Measurements from ENCODE around the gene MYH11. TPM values are rescaled to one million over a fixed set of nuclear protein-coding genes. Genes with fewer than 3 reads are reported as not detected.

Gene MYH11
- total RNA-seq, 4 donors from 2014 or later, result 5.6 to 57.7 (median 20.4) TPM

- no peak for ATAC-seq
- H3K4me1 ChIP-seq, result no peaks in the 10 kb centered on the region
- no peak overlapping the region for H3K27ac ChIP-seq
- in situ Hi-C loops (cut with MboI; ENCODE audit: low sequenced_read_pairs in 4 of 4) (loop anchor here in 1 of 4 donors (25.0 kb wide), 1 partner anchor 355 kb away; no protein-coding TSS in a partner anchor), intact Hi-C loops (cut with DNase I; ENCODE audit: low total_unique reads) (no loop called here)
- no peak overlapping the region for H3K4me3 ChIP-seq
- H3K36me3 ChIP-seq, result no peaks in the 10 kb centered on the region
- TF ChIP-seq CTCF (IDR thresholded peaks at IDR 0.05 in 4 of 5, conservative IDR thresholded peaks at IDR 0.05 in 1 of 5) (no peak), POLR2A (IDR thresholded peaks at IDR 0.05) (no peak)
- no peaks in the 10 kb centered on the region for H3K9me3 ChIP-seq
- no peak for DNase-seq
- no peaks in the 10 kb centered on the region for H3K27me3 ChIP-seq
Measured at GRCh38 chr16:15757630-15758251, 99.1 kb downstream of the MYH11 start.

GRCh38 chr16:15757077-15757386 is 99.8 kb downstream of the MYH11 start:
- H3K36me3 ChIP-seq, result no peaks in the 10 kb centered on the region
- intact Hi-C loops (cut with DNase I; ENCODE audit: low total_unique reads), result no loop called here

GRCh38 chr16:15754821-15755534 is 101.8 kb downstream of the MYH11 start:
- no peaks in the 10 kb centered on the region for H3K4me1 ChIP-seq
- no peak overlapping the region for H3K27ac ChIP-seq
- no peaks in the 10 kb centered on the region for H3K36me3 ChIP-seq

More at GRCh38 chr16:15757077-15757386, 99.8 kb downstream of the MYH11 start:
- Histone ChIP-seq H3K4me1 (no peaks in the 10 kb centered on the region), H3K27me3 (no peaks in the 10 kb centered on the region), H3K9me3 (no peaks in the 10 kb centered on the region), H3K27ac (no peak overlapping the region), H3K4me3 (no peak overlapping the region)
- ATAC-seq (no peak), DNase-seq (no peak)
- no peak for TF ChIP-seq POLR2A (IDR thresholded peaks at IDR 0.05)
- TF ChIP-seq CTCF (IDR thresholded peaks at IDR 0.05 in 4 of 5, conservative IDR thresholded peaks at IDR 0.05 in 1 of 5), result no peak
- in situ Hi-C loops (cut with MboI; ENCODE audit: low sequenced_read_pairs in 4 of 4), result loop anchor here in 1 of 4 donors (25.0 kb wide), 1 partner anchor 355 kb away; no protein-coding TSS in a partner anchor

GRCh38 chr16:15752717-15753488 is 103.9 kb downstream of the MYH11 start:
- in situ Hi-C loops (cut with MboI; ENCODE audit: low sequenced_read_pairs in 4 of 4), result loop anchor here in 1 of 4 donors (25.0 kb wide), 1 partner anchor 359 kb away; no protein-coding TSS in a partner anchor
- H3K27ac ChIP-seq, result no peak overlapping the region

More at GRCh38 chr16:15754821-15755534, 101.8 kb downstream of the MYH11 start:
- Histone ChIP-seq H3K4me3 (no peak overlapping the region), H3K9me3 (no peaks in the 10 kb centered on the region), H3K27me3 (no peaks in the 10 kb centered on the region)
- ATAC-seq, result no peak
- in situ Hi-C loops (cut with MboI; ENCODE audit: low sequenced_read_pairs in 4 of 4), result loop anchor here in 1 of 4 donors (25.0 kb wide), 1 partner anchor 357 kb away; no protein-coding TSS in a partner anchor
- intact Hi-C loops (cut with DNase I; ENCODE audit: low total_unique reads), result no loop called here
- no peak for DNase-seq
- TF ChIP-seq CTCF (IDR thresholded peaks at IDR 0.05 in 4 of 5, conservative IDR thresholded peaks at IDR 0.05 in 1 of 5), result no peak
- TF ChIP-seq POLR2A (IDR thresholded peaks at IDR 0.05), result no peak

More at GRCh38 chr16:15752717-15753488, 103.9 kb downstream of the MYH11 start:
- H3K27me3 ChIP-seq, result no peaks in the 10 kb centered on the region
- H3K4me1 ChIP-seq, result no peaks in the 10 kb centered on the region
- TF ChIP-seq CTCF (IDR thresholded peaks at IDR 0.05 in 4 of 5, conservative IDR thresholded peaks at IDR 0.05 in 1 of 5), result no peak
- no peak for TF ChIP-seq POLR2A (IDR thresholded peaks at IDR 0.05)
- ATAC-seq, result no peak
- H3K9me3 ChIP-seq, result no peaks in the 10 kb centered on the region
- no peak overlapping the region for H3K4me3 ChIP-seq
- no peaks in the 10 kb centered on the region for H3K36me3 ChIP-seq
- intact Hi-C loops (cut with DNase I; ENCODE audit: low total_unique reads), result no loop called here
- no peak for DNase-seq

Measured in gastrocnemius medialis (tissue), 4 donors.